ENCODE results near the gene HLX.

Gene HLX

GRCh38 chr1:220876511-220877376 lies 2.5 kb upstream of the HLX start:
- Histone ChIP-seq H3K9ac (ENCODE audit: low read length) (no peak overlapping the region), H3K9me2 (replicated peaks; ENCODE audit: insufficient read depth, low read length) (no peaks in the 10 kb centered on the region), H3K79me2 (ENCODE audit: low read length) (no peaks in the 10 kb centered on the region), H3K4me2 (ENCODE audit: low read depth, low read length) (no peak overlapping the region), H3K4me1 (ENCODE audit: low read length) (peaks cover 10% of the 10 kb centered on the region; the same call in 1 of the 2 replicates), H3K27me3 (replicated peaks; ENCODE audit: insufficient read depth, low read length) (no peaks in the 10 kb centered on the region), H3K9me3 (replicated peaks; ENCODE audit: insufficient read depth, low read length) (no peaks in the 10 kb centered on the region), H3K4me3 (ENCODE audit: low read length) (no peak overlapping the region), H3K36me3 (replicated peaks; ENCODE audit: insufficient read depth, low read length) (no peaks in the 10 kb centered on the region), H3F3A (ENCODE audit: insufficient read depth, low read length) (0 out of 2 replicates have a peak, but pooled peaks cover 3% of the 10 kb centered on the region), H4K20me1 (ENCODE audit: insufficient read depth, low read length) (no peaks in the 10 kb centered on the region), H3K27ac (ENCODE audit: low read length) (no peak overlapping the region), H2AFZ (ENCODE audit: low read length) (no peak overlapping the region)
- no peak for DNase-seq
- no peak for TF ChIP-seq EZH2 (optimal IDR thresholded peaks at IDR 0.05; ENCODE audit: low read depth, low read length)
- TF ChIP-seq CTCF (IDR thresholded peaks at IDR 0.05; ENCODE audit: low read length): no peak
- no peak for TF ChIP-seq EZH2phosphoT487 (IDR thresholded peaks at IDR 0.05; ENCODE audit: low read length)

GRCh38 chr1:220877377-220878095 lies 1.7 kb upstream of the HLX start:
- peak overlapping the region; percentile 79; the same call in 1 of the 2 replicates for H3K4me2 ChIP-seq (ENCODE audit: low read depth, low read length)
- no peak overlapping the region for H2AFZ ChIP-seq (ENCODE audit: low read length)
- no peak overlapping the region for H3K27ac ChIP-seq (ENCODE audit: low read length)
- no peak for TF ChIP-seq EZH2phosphoT487 (IDR thresholded peaks at IDR 0.05; ENCODE audit: low read length)
- no peak for TF ChIP-seq CTCF (IDR thresholded peaks at IDR 0.05; ENCODE audit: low read length)
- TF ChIP-seq EZH2 (optimal IDR thresholded peaks at IDR 0.05; ENCODE audit: low read depth, low read length): no peak
- no peaks in the 10 kb centered on the region for H3K9me2 ChIP-seq (replicated peaks; ENCODE audit: insufficient read depth, low read length)
- no peak overlapping the region for H3K4me3 ChIP-seq (ENCODE audit: low read length)
- no peaks in the 10 kb centered on the region for H3K79me2 ChIP-seq (ENCODE audit: low read length)
- DNase-seq: no peak
- no peaks in the 10 kb centered on the region for H3K36me3 ChIP-seq (replicated peaks; ENCODE audit: insufficient read depth, low read length)
- no peak overlapping the region for H3K9ac ChIP-seq (ENCODE audit: low read length)
- H4K20me1 ChIP-seq (ENCODE audit: insufficient read depth, low read length): no peaks in the 10 kb centered on the region
- 0 out of 2 replicates have a peak, but pooled peaks cover 3% of the 10 kb centered on the region for H3F3A ChIP-seq (ENCODE audit: insufficient read depth, low read length)
- H3K4me1 ChIP-seq (ENCODE audit: low read length): peaks cover 10% of the 10 kb centered on the region; the same call in 1 of the 2 replicates
- no peaks in the 10 kb centered on the region for H3K9me3 ChIP-seq (replicated peaks; ENCODE audit: insufficient read depth, low read length)
- no peaks in the 10 kb centered on the region for H3K27me3 ChIP-seq (replicated peaks; ENCODE audit: insufficient read depth, low read length)

- no peaks in the 10 kb centered on the region for H3K27me3 ChIP-seq (replicated peaks; ENCODE audit: insufficient read depth, low read length)
- peak overlapping the region; percentile 79 for H3K4me2 ChIP-seq (ENCODE audit: low read depth, low read length)
- 0 out of 2 replicates have a peak, but pooled peaks cover 3% of the 10 kb centered on the region for H3F3A ChIP-seq (ENCODE audit: insufficient read depth, low read length)
- H3K27ac ChIP-seq (ENCODE audit: low read length): no peak overlapping the region
- H3K9me3 ChIP-seq (replicated peaks; ENCODE audit: insufficient read depth, low read length): no peaks in the 10 kb centered on the region
- H3K36me3 ChIP-seq (replicated peaks; ENCODE audit: insufficient read depth, low read length): no peaks in the 10 kb centered on the region
- H3K79me2 ChIP-seq (ENCODE audit: low read length): no peaks in the 10 kb centered on the region
- no peaks in the 10 kb centered on the region for H3K9me2 ChIP-seq (replicated peaks; ENCODE audit: insufficient read depth, low read length)
- H2AFZ ChIP-seq (ENCODE audit: low read length): peak overlapping the region; percentile 97
- DNase-seq: no peak
- TF ChIP-seq CTCF (IDR thresholded peaks at IDR 0.05; ENCODE audit: low read length): no peak
- no peak for TF ChIP-seq EZH2 (optimal IDR thresholded peaks at IDR 0.05; ENCODE audit: low read depth, low read length)
- TF ChIP-seq EZH2phosphoT487 (IDR thresholded peaks at IDR 0.05; ENCODE audit: low read length): no peak
- H3K9ac ChIP-seq (ENCODE audit: low read length): no peak overlapping the region; the same call in 1 of the 2 replicates
- peaks cover 10% of the 10 kb centered on the region; the same call in 1 of the 2 replicates for H3K4me1 ChIP-seq (ENCODE audit: low read length)
- no peaks in the 10 kb centered on the region for H4K20me1 ChIP-seq (ENCODE audit: insufficient read depth, low read length)
- peak overlapping the region; percentile 88 for H3K4me3 ChIP-seq (ENCODE audit: low read length)
These were observed 810 bp upstream of the HLX start for GRCh38 chr1:220878191-220879075.

All from MM.1S (cell line).